SU-DHL-6 (cell line): ENCODE data around the gene LITAFD.

ENCODE experiments used
- CTCF ChIP-seq: fragments of 200-600 bp; sonication (generic); IDR thresholded peaks from one replicate; pipeline ENCODE4 v1.5.1; 2017; ENCODE audit warnings: antibody characterized with exemption, mild to moderate bottlenecking, low read length, moderate library complexity; ENCODE audit not compliant: insufficient read depth, poor library complexity, severe bottlenecking
- EZH2phosphoT487 ChIP-seq: fragments of 200-600 bp; sonication (generic), shearing (Covaris generic); conservative IDR thresholded peaks from 2 replicates; pipeline ENCODE4 v1.6.1; 2018; ENCODE audit warnings: mild to moderate bottlenecking, antibody characterized with exemption, low read length, moderate library complexity, mixed read lengths

- no peak for TF ChIP-seq CTCF
- TF ChIP-seq EZH2phosphoT487 = no peak
These were observed 37.8 kb downstream of the LITAFD start for GRCh38 chr16:8919934-8920462.
